ENCODE measurements around the gene MKNK2.

The MKNK2 gene

GRCh38 chr19:2064788-2065524 lies 13.9 kb upstream of the MKNK2 start:
- peak overlapping the region; percentile 87 for H3K27ac Mint-ChIP-seq
- DNase-seq (ENCODE audit: low spot score in 2 of 2) = no peak
- ATAC-seq = no peak
- H3K4me3 Mint-ChIP-seq = no peak overlapping the region
- peaks cover 69% of the 10 kb centered on the region for H3K36me3 Mint-ChIP-seq
- H3K9me3 Mint-ChIP-seq = no peaks in the 10 kb centered on the region
- peaks cover 24% of the 10 kb centered on the region for H3K4me1 Mint-ChIP-seq

GRCh38 chr19:2064395-2064787 lies 13.3 kb upstream of the MKNK2 start:
- peak overlapping the region; percentile 87 for H3K27ac Mint-ChIP-seq
- no peaks in the 10 kb centered on the region for H3K9me3 Mint-ChIP-seq
- H3K4me3 Mint-ChIP-seq = no peak overlapping the region
- peaks cover 19% of the 10 kb centered on the region for H3K4me1 Mint-ChIP-seq
- DNase-seq (ENCODE audit: low spot score in 2 of 2) (no peak), ATAC-seq (no peak)
- peaks cover 63% of the 10 kb centered on the region for H3K36me3 Mint-ChIP-seq

- H3K9me3 Mint-ChIP-seq = no peaks in the 10 kb centered on the region
- peaks cover 18% of the 10 kb centered on the region for H3K4me1 Mint-ChIP-seq
- H3K4me3 Mint-ChIP-seq = peak overlapping the region; percentile 96
These were observed 12.8 kb upstream of the MKNK2 start for GRCh38 chr19:2063824-2064223.

GRCh38 chr19:2062770-2063169 lies 11.7 kb upstream of the MKNK2 start:
- Mint-ChIP-seq H3K4me3 (peak overlapping the region; percentile 96), H3K9me3 (no peaks in the 10 kb centered on the region), H3K27ac (peak overlapping the region; percentile 99), H3K4me1 (peaks cover 25% of the 10 kb centered on the region), H3K36me3 (peaks cover 47% of the 10 kb centered on the region)
- ATAC-seq = no peak
- no peak for DNase-seq (ENCODE audit: low spot score in 2 of 2)

More at GRCh38 chr19:2063824-2064223, 12.8 kb upstream of the MKNK2 start:
- H3K36me3 Mint-ChIP-seq = peaks cover 58% of the 10 kb centered on the region
- no peak for ATAC-seq
- H3K27ac Mint-ChIP-seq = peak overlapping the region; percentile 87
- no peak for DNase-seq (ENCODE audit: low spot score in 2 of 2)

- H3K4me1 Mint-ChIP-seq = peaks cover 25% of the 10 kb centered on the region
- H3K4me3 Mint-ChIP-seq = peak overlapping the region; percentile 96
- peaks cover 43% of the 10 kb centered on the region for H3K36me3 Mint-ChIP-seq
- ATAC-seq (no peak), DNase-seq (ENCODE audit: low spot score in 2 of 2) (no peak)
- peak overlapping the region; percentile 99 for H3K27ac Mint-ChIP-seq
- no peaks in the 10 kb centered on the region for H3K9me3 Mint-ChIP-seq
These were observed 11.3 kb upstream of the MKNK2 start for GRCh38 chr19:2062389-2062729.

GRCh38 chr19:2061495-2062388 lies 10.7 kb upstream of the MKNK2 start:
- no peaks in the 10 kb centered on the region for H3K9me3 Mint-ChIP-seq
- ATAC-seq (peak; percentile 93), DNase-seq (ENCODE audit: low spot score in 2 of 2) (peak; percentile 100)
- peak overlapping the region; percentile 99 for H3K27ac Mint-ChIP-seq
- H3K4me3 Mint-ChIP-seq = peak overlapping the region; percentile 96
- H3K4me1 Mint-ChIP-seq = peaks cover 29% of the 10 kb centered on the region
- peaks cover 41% of the 10 kb centered on the region for H3K36me3 Mint-ChIP-seq

- H3K36me3 Mint-ChIP-seq = peaks cover 41% of the 10 kb centered on the region
- H3K27ac Mint-ChIP-seq = peak overlapping the region; percentile 99
- H3K4me3 Mint-ChIP-seq = peak overlapping the region; percentile 96
- no peaks in the 10 kb centered on the region for H3K9me3 Mint-ChIP-seq
- ATAC-seq = peak; percentile 60
- DNase-seq (ENCODE audit: low spot score in 2 of 2) = peak in 1 of 2 donors; percentile 77
- peaks cover 37% of the 10 kb centered on the region for H3K4me1 Mint-ChIP-seq
These were observed 9.9 kb upstream of the MKNK2 start for GRCh38 chr19:2060884-2061494.

GRCh38 chr19:2059422-2060201 lies 8.6 kb upstream of the MKNK2 start:
- no peaks in the 10 kb centered on the region for H3K9me3 Mint-ChIP-seq
- H3K36me3 Mint-ChIP-seq = peaks cover 38% of the 10 kb centered on the region
- peaks cover 45% of the 10 kb centered on the region for H3K4me1 Mint-ChIP-seq
- DNase-seq (ENCODE audit: low spot score in 2 of 2) (no peak), ATAC-seq (no peak)
- peak overlapping the region; percentile 99 for H3K27ac Mint-ChIP-seq
- peak overlapping the region; percentile 96 for H3K4me3 Mint-ChIP-seq

- peak overlapping the region; percentile 96 for H3K27ac Mint-ChIP-seq
- peaks cover 45% of the 10 kb centered on the region for H3K4me1 Mint-ChIP-seq
- DNase-seq (ENCODE audit: low spot score in 2 of 2) (no peak), ATAC-seq (no peak)
- H3K9me3 Mint-ChIP-seq = no peaks in the 10 kb centered on the region
- H3K4me3 Mint-ChIP-seq = peak overlapping the region; percentile 72
- H3K36me3 Mint-ChIP-seq = peaks cover 30% of the 10 kb centered on the region
These were observed 7.8 kb upstream of the MKNK2 start for GRCh38 chr19:2058570-2059421.

GRCh38 chr19:2057484-2058469 lies 6.7 kb upstream of the MKNK2 start:
- H3K9me3 Mint-ChIP-seq = no peaks in the 10 kb centered on the region
- H3K27ac Mint-ChIP-seq = peak overlapping the region; percentile 96
- no peak for DNase-seq (ENCODE audit: low spot score in 2 of 2)
- peaks cover 21% of the 10 kb centered on the region for H3K36me3 Mint-ChIP-seq
- peak overlapping the region; percentile 72 for H3K4me3 Mint-ChIP-seq
- H3K4me1 Mint-ChIP-seq = peaks cover 45% of the 10 kb centered on the region
- ATAC-seq = no peak

- peak overlapping the region; percentile 96 for H3K27ac Mint-ChIP-seq
- no peak for DNase-seq (ENCODE audit: low spot score in 2 of 2)
- H3K9me3 Mint-ChIP-seq = no peaks in the 10 kb centered on the region
- H3K4me1 Mint-ChIP-seq = peaks cover 49% of the 10 kb centered on the region
- ATAC-seq = no peak
- peak overlapping the region; percentile 72 for H3K4me3 Mint-ChIP-seq
- H3K36me3 Mint-ChIP-seq = peaks cover 23% of the 10 kb centered on the region
These were observed 5.8 kb upstream of the MKNK2 start for GRCh38 chr19:2056837-2057192.

GRCh38 chr19:2055931-2056836 lies 5.1 kb upstream of the MKNK2 start:
- H3K36me3 Mint-ChIP-seq = peaks cover 23% of the 10 kb centered on the region
- ATAC-seq = no peak
- H3K27ac Mint-ChIP-seq = peak overlapping the region; percentile 96
- H3K4me3 Mint-ChIP-seq = peak overlapping the region; percentile 72
- H3K4me1 Mint-ChIP-seq = peaks cover 55% of the 10 kb centered on the region
- H3K9me3 Mint-ChIP-seq = no peaks in the 10 kb centered on the region
- no peak for DNase-seq (ENCODE audit: low spot score in 2 of 2)

All from stimulated activated effector memory CD8-positive, alpha-beta T cell treated with anti-CD3 and anti-CD28 coated beads, Interleukin-12 subunit alpha, Interleukin-12 subunit beta, amount 100 ng/mL, for 72 hours (primary cell).